Left ventricle myocardium inferior (tissue), 1 donor: ENCODE results near the gene MAST4. TPM values are rescaled to one million over a fixed set of nuclear protein-coding genes. Genes with fewer than 3 reads are reported as not detected.

Experiments
- DNase-seq: peaks from one replicate; pipeline ENCODE4 v3.0.0-alpha.2; 2020
- H3K27ac ChIP-seq: fragments of 200-600 bp; replicated peaks from 2 replicates; pipeline ENCODE4 v1.8.0; 2021
- H3K27me3 ChIP-seq: fragments of 200-600 bp; 2 replicates; pipeline ENCODE4 v1.8.0; 2021; ENCODE audit warnings: low read depth
- H3K36me3 ChIP-seq: fragments of 200-600 bp; 2 replicates; pipeline ENCODE4 v1.8.0; 2021
- H3K4me1 ChIP-seq: fragments of 200-600 bp; 2 replicates; pipeline ENCODE4 v1.8.0; 2021
- H3K4me3 ChIP-seq: fragments of 200-600 bp; 2 replicates; pipeline ENCODE4 v1.8.0; 2021; ENCODE audit warnings: mild to moderate bottlenecking, moderate library complexity
- H3K9me3 ChIP-seq: fragments of 200-600 bp; replicated peaks from 2 replicates; pipeline ENCODE4 v1.8.0; 2021
- CTCF ChIP-seq: fragments of 200-600 bp; IDR thresholded peaks from 2 replicates; pipeline ENCODE4 v1.8.0; 2021; ENCODE audit warnings: antibody characterized with exemption, mild to moderate bottlenecking, borderline replicate concordance
- intact Hi-C: fragments of 100-400 bp; cut with micrococcal nuclease; formaldehyde crosslinking; loops from one replicate; pipeline ENCODE4 v1.11.0; 2022
- total RNA-seq: library from RNA; stranded (reverse); fragmentation: NEBNext Ultra II Directional; extraction: Animal tissue kit (Norgen Biotek cat#: 25700); gene quantifications from one replicate; pipeline ENCODE4 v1.2.1, GENCODE V29; 2021
- donor health status: DM: no; HTN: yes; CAD: no; lungs with severe emphysema.

The MAST4 gene
- total RNA-seq, 1 donor from 2014 or later, result 55.7 TPM

GRCh38 chr5:66945389-66946349, 349.5 kb downstream of the MAST4 start:
- H3K4me3 ChIP-seq, result no peak overlapping the region
- no peak overlapping the region for H3K27ac ChIP-seq
- H3K27me3 ChIP-seq, result no peaks in the 10 kb centered on the region
- no peaks in the 10 kb centered on the region for H3K36me3 ChIP-seq
- intact Hi-C loops, result no loop called here
- no peaks in the 10 kb centered on the region for H3K9me3 ChIP-seq
- H3K4me1 ChIP-seq, result peaks cover 11% of the 10 kb centered on the region
- DNase-seq, result no peak
- no peak for TF ChIP-seq CTCF

- H3K36me3 ChIP-seq, result no peaks in the 10 kb centered on the region
- H3K9me3 ChIP-seq, result no peaks in the 10 kb centered on the region
- no peak for DNase-seq
- TF ChIP-seq CTCF, result no peak
- H3K4me1 ChIP-seq, result peaks cover 11% of the 10 kb centered on the region
- H3K27me3 ChIP-seq, result no peaks in the 10 kb centered on the region
- H3K4me3 ChIP-seq, result no peak overlapping the region
- intact Hi-C loops, result no loop called here
- no peak overlapping the region for H3K27ac ChIP-seq
Measured at GRCh38 chr5:66947458-66947857, 351.3 kb downstream of the MAST4 start.

- DNase-seq, result no peak
- intact Hi-C loops, result no loop called here
- no peak overlapping the region for H3K27ac ChIP-seq
- no peaks in the 10 kb centered on the region for H3K9me3 ChIP-seq
- TF ChIP-seq CTCF, result no peak
- no peaks in the 10 kb centered on the region for H3K27me3 ChIP-seq
- H3K4me1 ChIP-seq, result peaks cover 11% of the 10 kb centered on the region
- no peaks in the 10 kb centered on the region for H3K36me3 ChIP-seq
- H3K4me3 ChIP-seq, result no peak overlapping the region
Measured at GRCh38 chr5:66949066-66949465, 352.9 kb downstream of the MAST4 start.

GRCh38 chr5:66952153-66952552, 356.0 kb downstream of the MAST4 start:
- H3K27me3 ChIP-seq, result no peaks in the 10 kb centered on the region
- H3K4me3 ChIP-seq, result no peak overlapping the region
- TF ChIP-seq CTCF, result no peak
- H3K36me3 ChIP-seq, result no peaks in the 10 kb centered on the region
- H3K9me3 ChIP-seq, result no peaks in the 10 kb centered on the region
- no peaks in the 10 kb centered on the region for H3K4me1 ChIP-seq
- intact Hi-C loops, result no loop called here
- H3K27ac ChIP-seq, result no peak overlapping the region
- no peak for DNase-seq

- Histone ChIP-seq H3K27ac (no peak overlapping the region), H3K27me3 (no peaks in the 10 kb centered on the region), H3K9me3 (no peaks in the 10 kb centered on the region), H3K4me1 (peaks cover 40% of the 10 kb centered on the region), H3K4me3 (no peak overlapping the region), H3K36me3 (no peaks in the 10 kb centered on the region)
- DNase-seq, result no peak
- intact Hi-C loops, result no loop called here
- TF ChIP-seq CTCF, result no peak
Measured at GRCh38 chr5:66956439-66956838, 360.2 kb downstream of the MAST4 start.
